Ishikawa (cell line): ENCODE results near the gene IL22RA2.

ENCODE experiments used
- CEBPB ChIP-seq: IDR thresholded peaks from 2 replicates; pipeline ENCODE4 v1.6.1; 2012
- CREB1 ChIP-seq: IDR thresholded peaks from 2 replicates; pipeline ENCODE4 v1.6.1; 2012; ENCODE audit warnings: low read depth
- EP300 ChIP-seq: IDR thresholded peaks from 2 replicates; pipeline ENCODE4 v1.6.1; 2012; ENCODE audit warnings: borderline replicate concordance
- FOXM1 ChIP-seq: IDR thresholded peaks from 2 replicates; pipeline ENCODE4 v1.6.1; 2012; ENCODE audit warnings: low read depth, borderline replicate concordance
- MAX ChIP-seq: IDR thresholded peaks from 2 replicates; pipeline ENCODE4 v1.6.1; 2012
- TAF1 ChIP-seq: IDR thresholded peaks from 2 replicates; pipeline ENCODE4 v1.6.1; 2012; ENCODE audit warnings: low read depth, mild to moderate bottlenecking
- ZBTB7A ChIP-seq: IDR thresholded peaks from 2 replicates; pipeline ENCODE4 v1.6.1; 2012; ENCODE audit warnings: low read depth

DNA sequence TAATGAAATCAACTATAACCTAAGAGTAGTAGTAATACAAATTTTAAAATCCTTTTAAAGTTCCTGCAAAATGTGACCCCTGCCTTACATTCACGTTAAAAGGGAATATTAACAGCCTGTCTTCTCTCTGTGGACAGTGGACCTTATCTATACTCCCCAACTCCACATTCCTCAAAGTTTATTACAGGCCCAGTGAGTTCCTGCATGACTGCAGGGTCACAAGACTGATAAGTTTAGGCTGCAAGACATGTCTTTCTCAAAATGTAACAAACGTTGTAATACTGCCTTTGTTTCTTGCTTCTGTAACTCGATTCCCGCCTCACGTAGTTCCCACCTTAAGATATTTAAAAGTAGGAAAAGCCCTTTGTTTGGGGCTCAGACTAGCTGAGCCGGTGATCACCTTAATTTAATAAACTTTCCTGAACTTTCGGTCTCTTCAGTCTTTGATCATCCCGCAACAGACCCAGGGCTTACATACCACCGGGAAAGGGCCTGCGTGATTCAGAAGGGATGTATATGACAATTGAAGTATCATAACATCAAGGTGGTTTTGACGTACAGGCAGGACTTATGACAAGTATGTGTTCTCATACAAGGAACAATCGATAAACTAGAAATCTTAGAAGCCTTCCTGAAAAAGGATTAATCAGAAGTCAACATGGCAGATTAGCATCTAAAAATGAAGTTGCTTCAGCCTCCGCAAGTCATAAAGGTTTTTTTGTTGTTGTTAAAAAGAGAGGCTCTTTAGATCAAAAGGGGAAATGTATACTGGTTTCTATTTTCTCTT lies 3.0 kb downstream of the IL22RA2 start:
- TF ChIP-seq EP300, result no peak
- TF ChIP-seq CEBPB, result no peak
- TF ChIP-seq TAF1, result no peak
- TF ChIP-seq ZBTB7A, result no peak
- TF ChIP-seq CREB1, result no peak
- TF ChIP-seq FOXM1, result no peak
- TF ChIP-seq MAX, result no peak
